GM23248 (cell line): ENCODE measurements around the gene MED15.

Source experiments
- EZH2 ChIP-seq: fragments of 200-600 bp; sonication (generic); IDR thresholded peaks from 2 replicates; pipeline ENCODE4 v1.6.1; 2018; ENCODE audit warnings: antibody characterized with exemption, mild to moderate bottlenecking; ENCODE audit not compliant: insufficient read depth, poor library complexity, severe bottlenecking
- EZH2phosphoT487 ChIP-seq: fragments of 200-600 bp; sonication (generic); IDR thresholded peaks from 2 replicates; pipeline ENCODE4 v1.6.1; 2018; ENCODE audit warnings: antibody characterized with exemption, moderate library complexity, mild to moderate bottlenecking, low read depth; ENCODE audit not compliant: insufficient read depth

GRCh38 chr22:20583471-20583922, 76.1 kb downstream of the MED15 start:
- no peak for TF ChIP-seq EZH2phosphoT487
- TF ChIP-seq EZH2 = no peak
